IMR-90 (cell line): Measurements from ENCODE around the gene ZBTB46. TPM values are rescaled to one million over a fixed set of nuclear protein-coding genes. Genes with fewer than 3 reads are reported as not detected.

ENCODE experiments used
- ATAC-seq: fragments of 200-7000 bp; cut with Tn5 transposase; 2 replicates; pipeline ENCODE4 v1.9.1; 2020; ENCODE audit warnings: low read depth, mild to moderate bottlenecking, moderate library complexity
- BruUV-seq: library from RNA; stranded (reverse); fragments of 400-500 nt; replicated peaks from 2 replicates; lab custom pipeline; 2021; lab: Mats Ljungman, UMichigan
- CTCF ChIA-PET: fragments of 300-600 bp; formaldehyde crosslinking; extraction: SDS; loops from one replicate; lab custom pipeline; 2021; ENCODE audit warnings: antibody characterized with exemption; lab: Yijun Ruan, JAX
- POLR2A ChIA-PET: fragments of 300-600 bp; sonication (Branson Sonifier 250); formaldehyde crosslinking; loops from one replicate; lab custom pipeline; 2022; ENCODE audit warnings: antibody characterized with exemption; ENCODE audit not compliant: unreplicated experiment; lab: Charles Lee
- DNase-seq: peaks from one replicate; pipeline ENCODE4 v3.0.0; 2013
- H2AFZ ChIP-seq: replicated peaks from 2 replicates; pipeline ENCODE3; 2013; ENCODE audit warnings: low read length, mild to moderate bottlenecking; ENCODE audit not compliant: poor library complexity
- H2AK5ac ChIP-seq: 2 replicates; pipeline ENCODE4 v1.6.1; 2013; ENCODE audit warnings: low read depth, low read length, inconsistent platforms
- H2AK9ac ChIP-seq: replicated peaks from 2 replicates; pipeline ENCODE3; 2013; ENCODE audit warnings: mild to moderate bottlenecking, low read depth, low read length, moderate library complexity; ENCODE audit not compliant: poor library complexity
- H2BK120ac ChIP-seq: 2 replicates; pipeline ENCODE4 v1.6.1; 2013; ENCODE audit warnings: low read depth, low read length, inconsistent platforms
- H2BK15ac ChIP-seq: 3 replicates; pipeline ENCODE4 v1.6.1; 2013; ENCODE audit warnings: low read depth, low read length, inconsistent platforms
- H2BK20ac ChIP-seq: 2 replicates; pipeline ENCODE4 v1.6.1; 2013; ENCODE audit warnings: low read depth, mild to moderate bottlenecking, inconsistent platforms, low read length, moderate library complexity
- H2BK5ac ChIP-seq: 2 replicates; pipeline ENCODE4 v1.6.1; 2013; ENCODE audit warnings: mild to moderate bottlenecking, low read depth, low read length, inconsistent platforms; ENCODE audit not compliant: poor library complexity, severe bottlenecking
- H3K14ac ChIP-seq: replicated peaks from 2 replicates; pipeline ENCODE4 v1.6.1; 2013; ENCODE audit warnings: low read depth, low read length, inconsistent platforms
- H3K18ac ChIP-seq: 2 replicates; pipeline ENCODE4 v1.6.1; 2013; ENCODE audit warnings: low read depth, low read length, control low read depth
- H3K23ac ChIP-seq: 2 replicates; pipeline ENCODE4 v1.6.1; 2013; ENCODE audit warnings: low read depth, low read length, inconsistent platforms
- H3K27ac ChIP-seq: 2 replicates; pipeline ENCODE4 v1.5.1; 2013; ENCODE audit warnings: mild to moderate bottlenecking, control low read depth, low read length; ENCODE audit not compliant: insufficient read depth
- H3K27me3 ChIP-seq: 2 replicates; pipeline ENCODE4 v1.6.1; 2013; ENCODE audit warnings: low read length; ENCODE audit not compliant: control insufficient read depth, insufficient read depth
- H3K36me3 ChIP-seq: 2 replicates; pipeline ENCODE4 v1.6.1; 2013; ENCODE audit warnings: low read length, mixed read lengths; ENCODE audit not compliant: control insufficient read depth, insufficient read depth
- H3K4ac ChIP-seq: 2 replicates; pipeline ENCODE4 v1.6.1; 2013; ENCODE audit warnings: low read depth, low read length, inconsistent platforms
- H3K4me1 ChIP-seq: 2 replicates; pipeline ENCODE4 v1.6.1; 2013; ENCODE audit warnings: low read length, mixed read lengths; ENCODE audit not compliant: control insufficient read depth, insufficient read depth
- H3K4me2 ChIP-seq: 2 replicates; pipeline ENCODE4 v1.6.1; 2013; ENCODE audit warnings: low read depth, mild to moderate bottlenecking, control low read depth, low read length, moderate library complexity
- H3K4me3 ChIP-seq: 2 replicates; pipeline ENCODE4 v1.5.1; 2013; ENCODE audit warnings: low read depth, mild to moderate bottlenecking, control low read depth, low read length, moderate library complexity; ENCODE audit not compliant: insufficient read depth
- H3K56ac ChIP-seq: 2 replicates; pipeline ENCODE4 v1.6.1; 2013; ENCODE audit warnings: low read length, inconsistent platforms; ENCODE audit not compliant: insufficient read depth; ENCODE audit errors: extremely low read depth
- H3K79me1 ChIP-seq, 2 experiments: 2 replicates each; pipeline ENCODE4 v1.6.1; 2013; ENCODE audit warnings: low read length in 2 of 2, inconsistent platforms in 1 of 2, low read depth in 1 of 2
- H3K9ac ChIP-seq: 2 replicates; pipeline ENCODE4 v1.6.1; 2013; ENCODE audit warnings: low read depth, low read length, control low read depth
- H3K9me1 ChIP-seq: 2 replicates; pipeline ENCODE4 v1.6.1; 2013; ENCODE audit warnings: low read length, inconsistent platforms; ENCODE audit not compliant: insufficient read depth
- H3K9me3 ChIP-seq: 2 replicates; pipeline ENCODE4 v1.6.1; 2013; ENCODE audit warnings: low read length; ENCODE audit not compliant: control insufficient read depth, insufficient read depth
- H4K20me1 ChIP-seq: 2 replicates; pipeline ENCODE4 v1.6.1; 2013; ENCODE audit warnings: low read length, inconsistent platforms; ENCODE audit not compliant: insufficient read depth
- H4K5ac ChIP-seq: 2 replicates; pipeline ENCODE4 v1.6.1; 2013; ENCODE audit warnings: mild to moderate bottlenecking, low read depth, low read length, control low read depth
- H4K8ac ChIP-seq, 2 experiments: 2 replicates each; pipeline ENCODE4 v1.6.1; 2013; ENCODE audit warnings: low read depth in 2 of 2, low read length in 2 of 2, control low read depth in 1 of 2, inconsistent platforms in 1 of 2
- H4K91ac ChIP-seq: 2 replicates; pipeline ENCODE4 v1.6.1; 2013; ENCODE audit warnings: low read depth, low read length, inconsistent platforms; ENCODE audit not compliant: insufficient read depth
- MAFK ChIP-seq: IDR thresholded peaks from 2 replicates; pipeline ENCODE4 v1.6.1; 2012; ENCODE audit warnings: low read depth, low read length, improper control_type of control experiment
- MAZ ChIP-seq: IDR thresholded peaks from 2 replicates; pipeline ENCODE4 v1.6.1; 2012; ENCODE audit warnings: low read depth, mild to moderate bottlenecking, low read length, improper control_type of control experiment, moderate library complexity, borderline replicate concordance
- MXI1 ChIP-seq: IDR thresholded peaks from 2 replicates; pipeline ENCODE4 v1.6.1; 2012; ENCODE audit warnings: low read depth, mild to moderate bottlenecking, low read length, moderate library complexity, borderline replicate concordance
- NFE2L2 ChIP-seq: fragments of 150-350 bp; IDR thresholded peaks from 2 replicates; pipeline ENCODE4 v1.6.1; 2016; ENCODE audit warnings: low read depth, mild to moderate bottlenecking, low read length
- POLR2A ChIP-seq: IDR thresholded peaks from 2 replicates; pipeline ENCODE4 v1.6.1; 2012; ENCODE audit warnings: mild to moderate bottlenecking, low read depth, low read length
- WGBS, 2 experiments: methylation state at CpG; one replicate each; pipeline versions ENCODE4 v1.1.5 to v1.1.7; 2013; ENCODE audit warnings: missing lambda C conversion rate in 2 of 2; ENCODE audit not compliant: insufficient read length in 1 of 2; ENCODE audit errors: extremely low coverage in 2 of 2; 5-methylcytosine and 5-hydroxymethylcytosine counted together
- dilution Hi-C: fragments of 300-500 bp; cut with HindIII; formaldehyde crosslinking; loops from one replicate; pipeline ENCODE4 v1.14.3; 2018; ENCODE audit warnings: low sequenced_read_pairs; ENCODE audit not compliant: unreplicated experiment
- in situ Hi-C: fragments of 300-500 bp; cut with MboI; formaldehyde crosslinking; loops from 3 replicates; pipeline ENCODE4 v1.14.3; 2019; ENCODE audit warnings: low sequenced_read_pairs, inconsistent platforms, mixed read lengths
- intact Hi-C: fragments of 100-400 bp; cut with micrococcal nuclease; formaldehyde crosslinking; loops from 2 replicates; pipeline ENCODE4 v1.10.0; 2022
- polyA plus RNA-seq, 3 experiments: library from polyadenylated mRNA; depleted of rRNA; stranded (reverse); fragments of >200 nt; gene quantifications; 2 replicates each; pipeline ENCODE4 v1.2.3, GENCODE V29; 2012; ENCODE audit warnings: low replicate concordance in 1 of 3
- total RNA-seq: library from RNA; depleted of rRNA; stranded (reverse); fragments of >200 nt; gene quantifications from 2 replicates; pipeline ENCODE4 v1.2.3, GENCODE V29; 2012

Gene ZBTB46
- total and polyA plus RNA-seq, 2 of the 4 experiments (the other 2 are of a cell fraction) = 4.2 to 14.9 TPM

DNA sequence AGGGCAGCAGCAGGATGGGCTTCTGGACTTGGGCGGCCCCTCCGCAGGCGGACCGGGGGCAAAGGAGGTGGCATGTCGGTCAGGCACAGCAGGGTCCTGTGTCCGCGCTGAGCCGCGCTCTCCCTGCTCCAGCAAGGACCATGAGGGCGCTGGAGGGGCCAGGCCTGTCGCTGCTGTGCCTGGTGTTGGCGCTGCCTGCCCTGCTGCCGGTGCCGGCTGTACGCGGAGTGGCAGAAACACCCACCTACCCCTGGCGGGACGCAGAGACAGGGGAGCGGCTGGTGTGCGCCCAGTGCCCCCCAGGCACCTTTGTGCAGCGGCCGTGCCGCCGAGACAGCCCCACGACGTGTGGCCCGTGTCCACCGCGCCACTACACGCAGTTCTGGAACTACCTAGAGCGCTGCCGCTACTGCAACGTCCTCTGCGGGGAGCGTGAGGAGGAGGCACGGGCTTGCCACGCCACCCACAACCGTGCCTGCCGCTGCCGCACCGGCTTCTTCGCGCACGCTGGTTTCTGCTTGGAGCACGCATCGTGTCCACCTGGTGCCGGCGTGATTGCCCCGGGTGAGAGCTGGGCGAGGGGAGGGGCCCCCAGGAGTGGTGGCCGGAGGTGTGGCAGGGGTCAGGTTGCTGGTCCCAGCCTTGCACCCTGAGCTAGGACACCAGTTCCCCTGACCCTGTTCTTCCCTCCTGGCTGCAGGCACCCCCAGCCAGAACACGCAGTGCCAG, 134.3 kb downstream of the ZBTB46 start, which contains the start of gene TNFRSF6B:
TSS of gene TNFRSF6B (plus strand) at position 25 of the 729 bp plus-strand sequence. CDS start at position 141, 116 bp downstream.
- ATAC-seq (no peak), DNase-seq (no peak)
- Histone ChIP-seq H3K9me3 (no peaks in the 10 kb centered on the region), H3K23ac (no peak within 1 kb of the TSS), H3K9me1 (no peaks in the 10 kb centered on the region), H2BK5ac (peak within 1 kb of the TSS; percentile 34), H3K4ac (peak within 1 kb of the TSS; percentile 18; the same call in 1 of the 2 replicates), H2BK15ac (no peak within 1 kb of the TSS), H4K20me1 (no peaks in the 10 kb centered on the region), H2AK5ac (peak within 1 kb of the TSS; percentile 78), H3K4me1 (peaks cover 22% of the 10 kb centered on the region), H4K91ac (no peak within 1 kb of the TSS; the same call in none of the 2 replicates), H2AFZ (peak within 1 kb of the TSS; percentile 35), H3K4me3 (no peak within 1 kb of the TSS), H3K4me2 (no peak within 1 kb of the TSS), H3K27me3 (no peaks in the 10 kb centered on the region), H2BK120ac (peak within 1 kb of the TSS; percentile 17; the same call in 1 of the 2 replicates), H3K9ac (no peak within 1 kb of the TSS), H3K27ac (no peak within 1 kb of the TSS), H3K18ac (no peak within 1 kb of the TSS), H4K5ac (0 out of 2 replicates have a peak within 1 kb of the TSS, but pooled peaks have one; percentile 6), H2AK9ac (peak within 1 kb of the TSS; percentile 83), H3K56ac (no peak within 1 kb of the TSS), H3K36me3 (peaks cover 10% of the 10 kb centered on the region; the same call in 1 of the 2 replicates), H3K14ac (no peak within 1 kb of the TSS), H2BK20ac (no peak within 1 kb of the TSS), H3K79me1 (peaks cover 11 to 43% of the 10 kb centered on the region in 2 experiments; a peak in 3 of 4 replicates), H4K8ac (peak within 1 kb of the TSS in 1 of 2 experiments; percentile 63; a peak in 3 of 4 replicates)
- WGBS, 2 experiments = 51% methylated on average over 38 of the region's 52 CpGs; no CpG with 5 or more reads in 1 of the 2 experiments
- POLR2A ChIA-PET = interaction anchor here (0.6 to 1.2 kb wide), 3 partner anchors 11 to 132 kb away, joined by 3 to 4 read pairs (median 4); partner anchors contain the start of genes ARFRP1 and ZGPAT
- no TSS peak for BruUV-seq
- in situ Hi-C loops = no loop called here
- dilution Hi-C loops = no loop called here
- CTCF ChIA-PET = no interaction called here
- intact Hi-C loops = no loop called here
- TF ChIP-seq MAFK (no peak), MXI1 (no peak), POLR2A (no peak; the same call in 1 of the 2 replicates), NFE2L2 (no peak), MAZ (no peak)
